SH-SY5Y (cell line): ENCODE data around the gene RPA1.

Experiments
- GATA2 ChIP-seq: IDR thresholded peaks from 2 replicates; pipeline ENCODE4 v1.6.1; 2011; ENCODE audit warnings: mild to moderate bottlenecking, low read depth, low read length
- GATA3 ChIP-seq: IDR thresholded peaks from 2 replicates; pipeline ENCODE4 v1.6.1; 2011; ENCODE audit warnings: low read depth, mild to moderate bottlenecking, low read length, moderate library complexity

DNA sequence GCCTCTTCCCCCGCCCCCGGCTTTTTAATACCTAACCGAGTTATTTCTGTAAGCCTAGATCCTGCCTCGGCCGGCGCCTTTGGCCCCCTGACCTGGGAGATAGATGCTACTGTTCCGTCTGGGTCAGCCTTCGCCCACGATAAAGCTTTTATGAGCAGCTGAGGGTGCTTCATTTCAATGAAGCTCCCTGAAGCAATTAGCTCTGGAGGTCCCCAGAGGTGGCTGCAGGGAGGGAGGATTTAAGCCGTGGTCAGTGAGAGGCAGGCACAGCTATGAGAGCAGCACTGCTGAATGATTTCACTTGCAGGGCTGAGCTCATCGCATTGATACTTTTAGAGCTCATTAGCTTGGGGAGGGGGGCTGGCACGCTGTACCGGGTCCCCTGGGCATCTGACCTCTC, 89.4 kb downstream of the RPA1 start:
- TF ChIP-seq GATA2 (no peak), GATA3 (no peak)
